22Rv1 (cell line): ENCODE results near the gene ZNRF1.
"Not testable (repeated sequence)": the region's sequence is repeated elsewhere in the genome, so short reads cannot be mapped to it uniquely, and the experiment has no call there.

Experiments
- H3K27ac ChIP-seq: fragments of 450-650 bp; 2 replicates; pipeline ENCODE4 v1.5.1; 2017
- ZFX ChIP-seq: fragments of 450-650 bp; IDR thresholded peaks from 2 replicates; pipeline ENCODE4 v1.6.1; 2017; ENCODE audit warnings: antibody characterized with exemption, borderline replicate concordance
- TF ChIP-seq, protein P1 (sequence below): fragments of 450-650 bp; IDR thresholded peaks from 2 replicates; pipeline ENCODE4 v1.5.1; 2017; ENCODE audit warnings: mild to moderate bottlenecking

ZNRF1 gene

DNA sequence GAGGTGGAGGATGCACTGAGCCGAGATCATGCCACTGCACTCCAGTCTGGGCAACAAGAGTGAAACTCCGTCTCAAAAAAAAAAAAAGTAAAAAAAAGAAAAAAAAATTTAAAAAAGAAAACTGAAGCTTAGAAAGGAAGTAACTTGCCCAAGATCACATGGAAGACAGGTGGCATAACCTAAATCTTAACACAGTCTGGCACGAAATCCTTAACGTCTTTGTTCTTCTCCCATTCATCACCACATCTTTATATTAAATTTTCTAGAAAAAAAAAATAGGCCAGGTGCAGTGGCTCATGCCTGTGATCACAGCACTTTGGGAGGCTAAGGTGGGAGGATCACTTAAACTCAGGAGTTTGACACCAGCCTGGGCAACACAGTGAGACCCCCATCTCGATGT is 23.2 kb upstream of the ZNRF1 start:
- TF ChIP-seq, protein P1, sequence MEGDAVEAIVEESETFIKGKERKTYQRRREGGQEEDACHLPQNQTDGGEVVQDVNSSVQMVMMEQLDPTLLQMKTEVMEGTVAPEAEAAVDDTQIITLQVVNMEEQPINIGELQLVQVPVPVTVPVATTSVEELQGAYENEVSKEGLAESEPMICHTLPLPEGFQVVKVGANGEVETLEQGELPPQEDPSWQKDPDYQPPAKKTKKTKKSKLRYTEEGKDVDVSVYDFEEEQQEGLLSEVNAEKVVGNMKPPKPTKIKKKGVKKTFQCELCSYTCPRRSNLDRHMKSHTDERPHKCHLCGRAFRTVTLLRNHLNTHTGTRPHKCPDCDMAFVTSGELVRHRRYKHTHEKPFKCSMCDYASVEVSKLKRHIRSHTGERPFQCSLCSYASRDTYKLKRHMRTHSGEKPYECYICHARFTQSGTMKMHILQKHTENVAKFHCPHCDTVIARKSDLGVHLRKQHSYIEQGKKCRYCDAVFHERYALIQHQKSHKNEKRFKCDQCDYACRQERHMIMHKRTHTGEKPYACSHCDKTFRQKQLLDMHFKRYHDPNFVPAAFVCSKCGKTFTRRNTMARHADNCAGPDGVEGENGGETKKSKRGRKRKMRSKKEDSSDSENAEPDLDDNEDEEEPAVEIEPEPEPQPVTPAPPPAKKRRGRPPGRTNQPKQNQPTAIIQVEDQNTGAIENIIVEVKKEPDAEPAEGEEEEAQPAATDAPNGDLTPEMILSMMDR, result no peak
- no peak for TF ChIP-seq ZFX
- H3K27ac ChIP-seq, result no peak overlapping the region

DNA sequence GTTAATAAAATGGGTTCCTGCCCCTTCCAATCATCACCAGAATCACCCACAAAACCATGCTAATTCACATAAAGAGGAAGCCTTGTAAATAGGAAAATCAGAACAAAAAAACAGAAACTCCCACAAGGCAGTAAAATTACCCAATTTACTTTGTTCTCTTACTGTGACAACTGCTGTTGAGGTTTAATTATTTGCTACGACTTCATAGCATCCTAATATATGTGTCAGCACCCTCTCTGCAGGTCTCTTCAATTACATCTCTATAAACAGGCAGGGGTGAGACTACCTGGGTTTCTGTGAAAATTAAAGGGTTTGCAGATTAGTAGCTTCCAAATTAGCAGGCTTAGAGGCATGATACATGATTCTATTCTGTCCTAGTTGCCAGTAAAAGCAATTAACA is 16.6 kb upstream of the ZNRF1 start:
- TF ChIP-seq, protein P1, result no peak
- TF ChIP-seq ZFX, result no peak
- H3K27ac ChIP-seq, result no peak overlapping the region

DNA sequence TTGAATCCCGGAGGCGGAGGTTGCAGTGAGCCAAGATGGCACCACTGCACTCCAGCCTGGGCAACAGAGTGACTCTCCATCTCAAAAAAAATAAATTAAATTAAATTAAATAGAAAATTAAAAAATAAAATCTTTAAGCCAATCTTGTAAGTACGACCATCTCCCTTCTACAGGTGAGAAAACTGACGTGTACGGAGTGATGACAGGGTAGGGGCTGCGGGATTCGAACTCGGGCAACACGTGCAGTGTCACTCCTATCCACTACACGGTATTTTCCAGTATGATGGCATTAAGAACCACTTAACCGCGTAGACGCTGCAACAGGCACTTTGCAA is 14.7 kb upstream of the ZNRF1 start:
- TF ChIP-seq, protein P1, result no peak
- no peak for TF ChIP-seq ZFX
- H3K27ac ChIP-seq, result peak overlapping the region; percentile 84

DNA sequence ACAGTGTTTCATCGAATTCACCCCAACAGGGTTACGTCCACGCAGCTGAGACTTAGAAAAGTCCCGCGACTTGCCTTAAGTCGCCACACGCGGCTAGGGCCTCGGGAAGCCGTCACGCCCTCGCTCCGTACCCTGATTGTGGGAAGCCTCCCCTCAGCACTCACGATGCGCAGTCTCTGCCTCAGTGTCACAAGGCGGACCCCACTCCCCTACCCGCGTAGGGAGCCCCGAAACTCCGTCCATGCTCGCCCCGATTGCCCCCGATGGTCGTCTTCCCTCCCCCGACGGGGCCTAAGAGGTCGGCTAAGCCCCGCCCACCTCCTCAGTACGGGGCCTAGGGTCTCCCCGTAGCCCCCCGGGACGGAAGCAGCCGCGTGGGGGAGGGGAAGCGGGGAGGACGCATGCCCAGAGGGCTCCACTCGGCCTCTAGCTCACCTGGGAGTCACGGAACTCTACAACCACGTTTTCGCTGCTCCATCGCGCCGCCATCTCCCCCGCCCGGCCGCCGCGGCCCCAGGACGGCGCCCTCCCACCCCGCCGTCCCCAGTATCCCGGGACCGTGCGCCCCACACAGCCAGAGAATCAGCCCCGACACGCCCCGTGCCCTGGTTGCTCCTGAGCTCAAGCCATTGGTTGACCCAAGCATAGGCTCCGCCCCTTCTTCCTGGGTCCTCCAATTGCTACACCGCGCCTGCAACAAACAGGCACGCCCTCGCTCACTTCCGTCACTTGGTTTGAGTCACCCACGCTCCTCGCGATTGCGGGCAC is 14.1 kb upstream of the ZNRF1 start, which contains the start of gene WDR59:
Gene WDR59 (minus strand): TSS at position 595 of the 768 bp plus-strand sequence. CDS start 106 bp downstream, at position 489.
- TF ChIP-seq ZFX, result no peak
- TF ChIP-seq, protein P1, result no peak
- peak within 1 kb of the TSS; percentile 84 for H3K27ac ChIP-seq

DNA sequence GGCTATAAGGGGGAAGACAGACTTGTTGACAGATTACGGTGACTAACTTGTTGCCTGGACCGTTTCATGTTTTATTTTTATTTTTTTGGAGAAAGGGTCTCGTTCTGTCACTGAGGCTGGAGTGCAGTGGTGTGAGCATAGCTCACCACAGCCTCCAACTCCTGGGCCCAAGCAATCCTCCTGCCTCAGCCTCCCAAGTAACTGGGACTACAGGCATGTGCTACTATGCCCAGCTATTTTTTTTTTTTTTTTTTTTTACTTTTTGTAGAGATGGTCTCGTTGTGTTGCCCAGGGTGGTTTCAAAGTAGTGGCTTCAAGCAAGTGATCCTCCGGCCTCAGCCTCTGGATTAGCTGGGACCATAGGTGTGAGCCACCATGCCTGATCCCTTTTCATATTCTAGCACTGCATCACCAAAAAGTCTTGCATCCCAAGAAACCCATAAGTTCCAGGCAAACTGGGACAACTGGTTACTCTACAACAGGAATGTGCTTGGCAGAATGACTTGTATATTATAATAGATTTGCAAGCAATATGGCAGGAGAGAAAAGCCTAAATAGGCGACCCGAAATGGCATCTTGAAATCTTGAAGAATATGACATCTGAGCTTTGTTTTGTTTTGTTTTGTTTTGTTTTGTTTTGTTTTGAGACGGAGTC is 11.7 kb upstream of the ZNRF1 start:
- H3K27ac ChIP-seq, result no peak overlapping the region

DNA sequence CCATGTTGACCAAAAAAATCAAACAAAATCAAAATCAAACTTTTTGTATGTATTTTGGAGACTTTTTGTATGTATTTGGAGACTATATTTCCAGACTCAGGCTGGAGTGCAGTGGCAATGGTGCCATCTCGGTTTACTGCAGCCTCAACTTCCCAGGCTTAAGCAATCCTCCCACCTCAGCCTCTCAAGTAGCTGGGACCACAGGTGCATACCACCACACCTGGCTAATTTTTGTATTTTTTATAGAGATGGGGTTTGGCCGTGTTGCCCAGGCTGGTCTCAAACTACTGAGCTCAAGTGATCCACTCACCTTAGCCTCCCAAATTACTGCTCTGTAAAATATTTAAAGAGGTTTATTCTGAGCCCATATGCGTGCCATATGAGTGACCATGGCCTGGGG is 9.0 kb upstream of the ZNRF1 start:
- not testable (repeated sequence) for H3K27ac ChIP-seq

More for the DNA sequence above, 11.7 kb upstream of the ZNRF1 start:
- TF ChIP-seq, protein P1, result no peak
- TF ChIP-seq ZFX, result no peak

DNA sequence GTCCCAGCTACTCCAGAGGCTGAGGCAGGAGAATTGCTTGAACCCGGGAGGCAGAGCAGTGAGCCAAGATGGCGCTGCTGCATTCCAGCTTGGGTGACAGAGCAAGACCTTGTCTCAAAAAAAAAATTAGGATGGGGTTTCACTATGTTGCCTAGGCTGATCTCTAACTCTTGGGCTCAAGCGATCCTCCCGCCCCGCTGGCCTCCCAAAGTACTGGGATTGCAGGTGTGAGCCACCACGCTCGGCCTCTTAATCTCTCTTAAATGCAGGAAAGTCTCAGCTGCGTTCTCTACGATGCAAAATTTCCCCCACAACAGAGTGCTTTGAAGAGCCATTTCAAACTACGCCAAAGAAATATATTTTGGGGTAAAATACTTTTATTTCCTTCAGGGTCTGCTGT is 8.0 kb upstream of the ZNRF1 start:
- no peak for TF ChIP-seq ZFX
- TF ChIP-seq, protein P1, result no peak
- no peak overlapping the region for H3K27ac ChIP-seq
